ENCODE measurements around the gene ITM2B. TPM values are rescaled to one million over a fixed set of nuclear protein-coding genes. Genes with fewer than 3 reads are reported as not detected.

Gene ITM2B
- total RNA-seq, 1 experiment from 2014 or later: 179 TPM

DNA sequence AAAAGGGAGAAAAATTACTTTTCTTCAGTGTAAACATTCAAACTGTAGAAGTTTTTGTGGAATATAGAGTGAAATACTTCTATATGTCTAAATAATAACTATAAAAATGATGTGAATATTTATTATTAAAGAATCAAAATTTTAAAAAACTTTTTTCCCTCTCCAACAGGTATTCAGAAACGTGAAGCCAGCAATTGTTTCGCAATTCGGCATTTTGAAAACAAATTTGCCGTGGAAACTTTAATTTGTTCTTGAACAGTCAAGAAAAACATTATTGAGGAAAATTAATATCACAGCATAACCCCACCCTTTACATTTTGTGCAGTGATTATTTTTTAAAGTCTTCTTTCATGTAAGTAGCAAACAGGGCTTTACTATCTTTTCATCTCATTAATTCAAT, 28.0 kb downstream of the ITM2B start:
- ChIA-PET CTCF (no interaction called here), POLR2A (no interaction called here)
- no TSS peak for BruUV-seq (replicated peaks)
- intact Hi-C loops (cut with micrococcal nuclease): no loop called here
- no peak for DNase-seq (ENCODE audit: unreplicated experiment)
- peaks cover 9% of the 10 kb centered on the region for H3K4me1 Mint-ChIP-seq (ENCODE audit: insufficient read depth, unreplicated experiment)
- no peak overlapping the region for H3K4me3 Mint-ChIP-seq (ENCODE audit: unreplicated experiment)
- TF ChIP-seq, protein P1, sequence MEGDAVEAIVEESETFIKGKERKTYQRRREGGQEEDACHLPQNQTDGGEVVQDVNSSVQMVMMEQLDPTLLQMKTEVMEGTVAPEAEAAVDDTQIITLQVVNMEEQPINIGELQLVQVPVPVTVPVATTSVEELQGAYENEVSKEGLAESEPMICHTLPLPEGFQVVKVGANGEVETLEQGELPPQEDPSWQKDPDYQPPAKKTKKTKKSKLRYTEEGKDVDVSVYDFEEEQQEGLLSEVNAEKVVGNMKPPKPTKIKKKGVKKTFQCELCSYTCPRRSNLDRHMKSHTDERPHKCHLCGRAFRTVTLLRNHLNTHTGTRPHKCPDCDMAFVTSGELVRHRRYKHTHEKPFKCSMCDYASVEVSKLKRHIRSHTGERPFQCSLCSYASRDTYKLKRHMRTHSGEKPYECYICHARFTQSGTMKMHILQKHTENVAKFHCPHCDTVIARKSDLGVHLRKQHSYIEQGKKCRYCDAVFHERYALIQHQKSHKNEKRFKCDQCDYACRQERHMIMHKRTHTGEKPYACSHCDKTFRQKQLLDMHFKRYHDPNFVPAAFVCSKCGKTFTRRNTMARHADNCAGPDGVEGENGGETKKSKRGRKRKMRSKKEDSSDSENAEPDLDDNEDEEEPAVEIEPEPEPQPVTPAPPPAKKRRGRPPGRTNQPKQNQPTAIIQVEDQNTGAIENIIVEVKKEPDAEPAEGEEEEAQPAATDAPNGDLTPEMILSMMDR (IDR thresholded peaks at IDR 0.05; ENCODE audit: unreplicated experiment): no peak
- H3K27ac Mint-ChIP-seq (ENCODE audit: low read depth, unreplicated experiment): no peak overlapping the region
- no peaks in the 10 kb centered on the region for H3K9me3 Mint-ChIP-seq (ENCODE audit: unreplicated experiment)
- H3K27me3 Mint-ChIP-seq (ENCODE audit: insufficient read depth, unreplicated experiment): no peaks in the 10 kb centered on the region
- H3K36me3 Mint-ChIP-seq (ENCODE audit: insufficient read depth, unreplicated experiment): peaks cover 75% of the 10 kb centered on the region

DNA sequence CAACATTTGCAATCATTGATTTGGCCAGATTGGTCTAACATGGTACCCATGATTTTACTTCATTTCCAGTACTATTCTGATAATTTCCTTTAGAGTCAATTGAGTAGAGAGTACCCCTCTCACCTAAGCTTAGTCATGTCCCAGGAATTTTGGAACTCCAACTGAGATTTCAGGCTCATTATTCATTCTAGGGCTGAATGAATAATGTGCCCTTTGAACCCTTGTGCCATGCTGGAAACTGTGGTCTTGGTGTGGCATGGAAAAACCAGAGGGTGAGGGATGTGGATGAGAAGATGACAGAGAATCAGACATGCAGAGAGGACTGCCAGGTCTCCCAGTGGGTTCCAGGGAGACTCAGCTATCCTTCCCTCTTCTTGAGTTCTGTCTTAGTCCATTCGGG, 30.2 kb downstream of the ITM2B start:
- Mint-ChIP-seq H3K4me3 (ENCODE audit: unreplicated experiment) (no peak overlapping the region), H3K27ac (ENCODE audit: low read depth, unreplicated experiment) (no peak overlapping the region), H3K36me3 (ENCODE audit: insufficient read depth, unreplicated experiment) (peaks cover 60% of the 10 kb centered on the region), H3K27me3 (ENCODE audit: insufficient read depth, unreplicated experiment) (no peaks in the 10 kb centered on the region), H3K4me1 (ENCODE audit: insufficient read depth, unreplicated experiment) (peaks cover 9% of the 10 kb centered on the region), H3K9me3 (ENCODE audit: unreplicated experiment) (no peaks in the 10 kb centered on the region)
- ChIA-PET POLR2A (interaction anchor here (1.9 kb wide), 1 partner anchor 169 kb away, joined by 4 read pairs; the partner anchor contains the start of gene MED4), CTCF (interaction anchor here (0.6 to 1.4 kb wide), 4 partner anchors 28 to 505 kb away, joined by 3 read pairs; no protein-coding TSS in a partner anchor)
- TF ChIP-seq, protein P1 (IDR thresholded peaks at IDR 0.05; ENCODE audit: unreplicated experiment): no peak
- BruUV-seq (replicated peaks): no TSS peak
- intact Hi-C loops (cut with micrococcal nuclease): no loop called here
- no peak for DNase-seq (ENCODE audit: unreplicated experiment)

GRCh38 chr13:48264058-48264457, 31.1 kb downstream of the ITM2B start:
- no peaks in the 10 kb centered on the region for H3K9me3 Mint-ChIP-seq (ENCODE audit: unreplicated experiment)
- no peaks in the 10 kb centered on the region for H3K27me3 Mint-ChIP-seq (ENCODE audit: insufficient read depth, unreplicated experiment)
- H3K36me3 Mint-ChIP-seq (ENCODE audit: insufficient read depth, unreplicated experiment): peaks cover 61% of the 10 kb centered on the region
- POLR2A ChIA-PET: interaction anchor here (0.6 kb wide), 1 partner anchor 93 kb away, joined by 4 read pairs; no protein-coding TSS in a partner anchor
- H3K4me1 Mint-ChIP-seq (ENCODE audit: insufficient read depth, unreplicated experiment): peaks cover 9% of the 10 kb centered on the region
- no peak for DNase-seq (ENCODE audit: unreplicated experiment)
- intact Hi-C loops (cut with micrococcal nuclease): no loop called here
- CTCF ChIA-PET: interaction anchor here (0.6 to 1.4 kb wide), 3 partner anchors 125 to 504 kb away, joined by 3 read pairs; no protein-coding TSS in a partner anchor
- BruUV-seq (replicated peaks): no TSS peak
- no peak overlapping the region for H3K4me3 Mint-ChIP-seq (ENCODE audit: unreplicated experiment)
- no peak overlapping the region for H3K27ac Mint-ChIP-seq (ENCODE audit: low read depth, unreplicated experiment)
- TF ChIP-seq, protein P1 (IDR thresholded peaks at IDR 0.05; ENCODE audit: unreplicated experiment): no peak

DNA sequence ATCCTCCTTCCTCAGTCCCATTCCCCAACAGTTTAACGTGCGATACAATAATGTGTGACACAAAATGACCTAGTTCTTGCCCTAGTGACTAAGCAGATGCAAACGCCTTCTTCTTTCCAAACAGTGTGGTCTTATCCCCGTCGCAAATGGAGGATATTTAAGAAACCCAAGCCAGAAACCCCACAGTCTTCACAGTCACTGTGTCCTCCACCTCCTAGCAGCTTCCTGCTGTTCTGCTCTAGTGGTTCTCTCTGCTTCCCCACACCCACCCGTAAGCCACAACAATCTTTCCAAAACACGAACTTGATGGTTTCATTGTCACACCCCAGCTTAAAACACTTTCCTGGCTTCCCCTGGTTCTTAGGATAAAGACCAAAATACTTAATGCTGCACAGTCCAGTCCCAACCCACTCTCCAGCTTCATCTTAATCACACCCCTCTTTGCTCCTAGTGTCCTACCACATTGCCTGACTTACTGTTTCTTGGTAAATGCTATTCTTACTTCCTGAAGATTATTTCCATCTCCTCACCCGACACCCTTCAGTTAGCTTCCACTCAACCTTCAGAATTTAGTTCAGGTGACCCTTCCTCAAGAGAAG, 32.3 kb downstream of the ITM2B start:
- Mint-ChIP-seq H3K27ac (ENCODE audit: low read depth, unreplicated experiment) (no peak overlapping the region), H3K27me3 (ENCODE audit: insufficient read depth, unreplicated experiment) (no peaks in the 10 kb centered on the region), H3K4me3 (ENCODE audit: unreplicated experiment) (no peak overlapping the region), H3K4me1 (ENCODE audit: insufficient read depth, unreplicated experiment) (peaks cover 9% of the 10 kb centered on the region), H3K36me3 (ENCODE audit: insufficient read depth, unreplicated experiment) (peaks cover 53% of the 10 kb centered on the region), H3K9me3 (ENCODE audit: unreplicated experiment) (no peaks in the 10 kb centered on the region)
- TF ChIP-seq, protein P1 (IDR thresholded peaks at IDR 0.05; ENCODE audit: unreplicated experiment): no peak
- no peak for DNase-seq (ENCODE audit: unreplicated experiment)
- intact Hi-C loops (cut with micrococcal nuclease): no loop called here
- POLR2A ChIA-PET: interaction anchor here (0.6 to 1.1 kb wide), 2 partner anchors 11 to 73 kb away, joined by 4 read pairs; no protein-coding TSS in a partner anchor
- CTCF ChIA-PET: interaction anchor here (0.9 kb wide), 1 partner anchor 9 kb away, joined by 3 read pairs; no protein-coding TSS in a partner anchor
- BruUV-seq (replicated peaks): no TSS peak
